ENCODE results near the gene SLC30A1. TPM values are rescaled to one million over a fixed set of nuclear protein-coding genes. Genes with fewer than 3 reads are reported as not detected.

The SLC30A1 gene
- total and polyA plus RNA-seq, 2 of the 8 experiments (the other 6 are each of a cell fraction or from before 2014, with no cell fraction given), result 4.5 to 14.0 TPM

DNA sequence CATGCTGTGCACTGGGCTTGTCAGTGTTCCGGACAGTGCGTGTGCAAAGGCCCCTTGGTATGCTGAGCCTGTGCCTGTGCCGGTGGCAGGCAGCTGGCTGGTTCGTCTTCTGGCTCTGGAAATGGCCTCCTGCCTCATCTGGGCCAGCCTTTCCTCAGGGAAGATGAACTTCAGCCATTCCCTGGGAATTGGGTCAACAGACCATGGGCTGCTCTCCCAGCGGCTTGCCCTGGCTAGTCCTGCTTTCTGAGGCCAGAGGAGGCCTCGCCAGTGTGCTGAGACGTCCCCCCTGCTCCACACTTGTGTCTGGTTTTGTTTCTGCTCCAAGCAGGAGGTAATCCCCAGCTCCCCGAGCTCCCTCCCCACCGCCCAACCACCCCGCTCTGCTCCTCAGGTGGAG lies 54.4 kb downstream of the SLC30A1 start:
- POLR2A ChIA-PET (ENCODE audit: partially characterized antibody), result no interaction called here
- Histone ChIP-seq H2BK12ac (ENCODE audit: low read depth, low read length) (no peak overlapping the region), H2AFZ (ENCODE audit: low read length) (0 out of 2 replicates have a peak overlapping the region, but pooled peaks have one; percentile 9), H3K23ac (ENCODE audit: insufficient read length) (no peak overlapping the region), H2BK120ac (replicated peaks; ENCODE audit: low read depth, low read length) (no peak overlapping the region), H3K9me3 (ENCODE audit: insufficient read depth in 2 of 2, low read depth in 1 of 2, low read length in 1 of 2) (no peaks in the 10 kb centered on the region), H3K79me1 (ENCODE audit: low read depth, low read length) (no peaks in the 10 kb centered on the region), H3K4me3 (ENCODE audit: extremely low read depth in 1 of 4, insufficient read depth in 2 of 4, low read depth in 3 of 4, low read length in 4 of 4) (no peak overlapping the region), H4K91ac (replicated peaks; ENCODE audit: insufficient read length, low read length) (no peak overlapping the region), H3K56ac (replicated peaks; ENCODE audit: insufficient read length, low read depth, low read length) (no peak overlapping the region), H2BK20ac (ENCODE audit: low read length) (no peak overlapping the region), H2AK5ac (ENCODE audit: low read depth, low read length) (no peak overlapping the region), H2BK15ac (ENCODE audit: low read length) (no peak overlapping the region), H3K27ac (ENCODE audit: low read depth, low read length) (no peak overlapping the region), H4K8ac (ENCODE audit: extremely low read depth, insufficient read depth, low read length) (no peak overlapping the region), H3K4me2 (ENCODE audit: insufficient read depth in 1 of 2, low read depth in 2 of 2, low read length in 2 of 2) (no peak overlapping the region), H3K18ac (ENCODE audit: extremely low read depth, low read length) (no peak overlapping the region), H3K14ac (ENCODE audit: insufficient read length) (no peak overlapping the region), H3K79me2 (ENCODE audit: control insufficient read depth in 1 of 2, insufficient read depth in 2 of 2, low read length in 2 of 2) (no peaks in the 10 kb centered on the region), H3K27me3 (replicated peaks in 1 of 4; ENCODE audit: control insufficient read depth in 3 of 4, extremely low read depth in 1 of 4, insufficient read depth in 3 of 4, low read length in 3 of 4) (no peaks in the 10 kb centered on the region; a peak in 1 of 7 replicates), H3K4me1 (replicated peaks in 1 of 4; ENCODE audit: control insufficient read depth in 3 of 4, insufficient read depth in 4 of 4, low read length in 3 of 4) (no peaks in the 10 kb centered on the region; a peak in 1 of 7 replicates), H3K23me2 (ENCODE audit: low read depth, low read length) (no peaks in the 10 kb centered on the region), H3K36me3 (ENCODE audit: control insufficient read depth in 2 of 4, insufficient read depth in 4 of 4, low read length in 3 of 4) (no peaks in the 10 kb centered on the region), H3K9ac (replicated peaks in 1 of 4; ENCODE audit: extremely low read depth in 1 of 4, low read depth in 3 of 4, low read length in 3 of 4) (no peak overlapping the region), H2BK5ac (ENCODE audit: low read depth, low read length) (0 out of 2 replicates have a peak overlapping the region, but pooled peaks have one; percentile 26), H3K4ac (replicated peaks; ENCODE audit: insufficient read length, low read depth, low read length) (no peak overlapping the region), H4K5ac (ENCODE audit: insufficient read length, low read depth, low read length) (no peak overlapping the region), H4K20me1 (replicated peaks in 1 of 2; ENCODE audit: control insufficient read depth in 1 of 2, insufficient read depth in 2 of 2, low read length in 2 of 2) (no peaks in the 10 kb centered on the region)
- no peak for TF ChIP-seq POU5F1 (IDR thresholded peaks at IDR 0.05; ENCODE audit: low read depth, low read length)
- FAIRE-seq, result no peak
- 85% methylated on average over 10 of the region's 10 CpGs; no CpG with 5 or more reads in 1 of the 2 experiments for WGBS, 2 experiments (ENCODE audit: extremely low coverage in 1 of 2, insufficient coverage in 1 of 2, insufficient read length in 1 of 2, insufficient replicate concordance in 2 of 2, low coverage in 1 of 2, low lambda C conversion rate in 2 of 2, missing lambda C conversion rate in 1 of 2)
- CTCF ChIA-PET (ENCODE audit: partially characterized antibody), result interaction anchor here (1.2 to 15.1 kb wide), 7 partner anchors 11 to 201 kb away, joined by 3 to 154 read pairs (median 9); no protein-coding TSS in a partner anchor
- no peak for DNase-seq (ENCODE audit: low read depth in 1 of 2, low spot score in 2 of 2)
